Colonic mucosa (tissue), 4 donors: Measurements from ENCODE around the gene ALPG. TPM values are rescaled to one million over a fixed set of nuclear protein-coding genes. Genes with fewer than 3 reads are reported as not detected.
A peak's percentile ranks its signal among the peaks of the same experiment; 100 is the strongest.
"Not testable (repeated sequence)": the region's sequence is repeated elsewhere in the genome, so short reads cannot be mapped to it uniquely, and the experiment has no call there.

Experiments
- DNase-seq: peaks from one replicate; pipeline ENCODE4 v3.0.0-alpha.2; 2020
- H3K27ac ChIP-seq: fragments of 200-600 bp; one replicate; pipeline ENCODE4 v1.8.0; 2021
- H3K27me3 ChIP-seq: fragments of 200-600 bp; one replicate; pipeline ENCODE4 v1.8.0; 2021
- H3K36me3 ChIP-seq: fragments of 200-600 bp; one replicate; pipeline ENCODE4 v1.8.0; 2021
- H3K4me1 ChIP-seq: fragments of 200-600 bp; one replicate; pipeline ENCODE4 v1.8.0; 2021; ENCODE audit warnings: mild to moderate bottlenecking
- H3K4me3 ChIP-seq: fragments of 200-600 bp; one replicate; pipeline ENCODE4 v1.8.0; 2021
- H3K9ac ChIP-seq, 2 donors: one replicate each; pipeline ENCODE4 v1.7.0; 2013; ENCODE audit warnings: control low read depth in 2 of 2, low read depth in 2 of 2, low read length in 2 of 2
- H3K9me3 ChIP-seq: fragments of 200-600 bp; one replicate; pipeline ENCODE4 v1.8.0; 2021
- CTCF ChIP-seq: fragments of 200-600 bp; IDR thresholded peaks from one replicate; pipeline ENCODE4 v1.8.0; 2022; ENCODE audit warnings: antibody characterized with exemption, mild to moderate bottlenecking
- intact Hi-C: fragments of 100-400 bp; cut with DNase I; formaldehyde crosslinking; loops from one replicate; pipeline ENCODE4 v1.14.1; 2022
- total RNA-seq, 2 donors: library from RNA; stranded (reverse); fragmentation: NEBNext Ultra II Directional in 1 of 2; extraction: Animal tissue kit (Norgen Biotek cat#: 25700) in 1 of 2; gene quantifications; one replicate each; pipeline ENCODE4 v1.2.1, GENCODE V29; 2021
- donor health status: healthy.
- donor health status: DM: no; HTN: no; CAD: no.
- donor health status: DM: no; HTN: no; CAD: no.

The ALPG gene
- total RNA-seq, 2 donors from 2014 or later, result 1.7 to 3.3 TPM

GRCh38 chr2:232420463-232421188 is 14.0 kb downstream of the ALPG start:
- Histone ChIP-seq H3K36me3 (no peaks in the 10 kb centered on the region), H3K27ac (no peak overlapping the region), H3K4me3 (peak overlapping the region; percentile 27), H3K9me3 (no peaks in the 10 kb centered on the region), H3K9ac (no peak overlapping the region), H3K4me1 (peaks cover 6% of the 10 kb centered on the region), H3K27me3 (peaks cover 41% of the 10 kb centered on the region)
- intact Hi-C loops, result no loop called here
- TF ChIP-seq CTCF, result no peak
- peak; percentile 59 for DNase-seq

GRCh38 chr2:232421189-232421785 is 14.6 kb downstream of the ALPG start:
- H3K4me3 ChIP-seq, result peak overlapping the region; percentile 27
- intact Hi-C loops, result no loop called here
- DNase-seq, result peak; percentile 42
- H3K36me3 ChIP-seq, result no peaks in the 10 kb centered on the region
- H3K9ac ChIP-seq, result no peak overlapping the region
- H3K27me3 ChIP-seq, result peaks cover 41% of the 10 kb centered on the region
- no peaks in the 10 kb centered on the region for H3K9me3 ChIP-seq
- H3K27ac ChIP-seq, result no peak overlapping the region
- no peak for TF ChIP-seq CTCF
- peaks cover 6% of the 10 kb centered on the region for H3K4me1 ChIP-seq

GRCh38 chr2:232422051-232422450 is 15.4 kb downstream of the ALPG start:
- Histone ChIP-seq H3K9me3 (no peaks in the 10 kb centered on the region), H3K36me3 (no peaks in the 10 kb centered on the region), H3K27me3 (peaks cover 38% of the 10 kb centered on the region), H3K4me1 (peaks cover 6% of the 10 kb centered on the region), H3K27ac (no peak overlapping the region), H3K9ac (no peak overlapping the region), H3K4me3 (no peak overlapping the region)
- intact Hi-C loops, result no loop called here
- TF ChIP-seq CTCF, result no peak
- DNase-seq, result no peak

GRCh38 chr2:232422996-232423395 is 16.4 kb downstream of the ALPG start:
- H3K27ac ChIP-seq, H3K9me3 ChIP-seq, H3K4me1 ChIP-seq, H3K9ac ChIP-seq, intact Hi-C loops, DNase-seq, H3K36me3 ChIP-seq, H3K4me3 ChIP-seq: not testable (repeated sequence)
- H3K27me3 ChIP-seq, result peaks cover 36% of the 10 kb centered on the region

- H3K9ac ChIP-seq, H3K9me3 ChIP-seq, DNase-seq, H3K4me1 ChIP-seq, H3K36me3 ChIP-seq, intact Hi-C loops, H3K27ac ChIP-seq, H3K4me3 ChIP-seq: not testable (repeated sequence)
- peaks cover 32% of the 10 kb centered on the region for H3K27me3 ChIP-seq
Measured at GRCh38 chr2:232423407-232423806, 16.8 kb downstream of the ALPG start.

GRCh38 chr2:232431705-232432590 is 25.3 kb downstream of the ALPG start:
- intact Hi-C loops, result no loop called here

More at GRCh38 chr2:232431705-232432590, 25.3 kb downstream of the ALPG start:
- no peaks in the 10 kb centered on the region for H3K27me3 ChIP-seq
- TF ChIP-seq CTCF, result no peak
- no peaks in the 10 kb centered on the region for H3K4me1 ChIP-seq
- no peak overlapping the region for H3K9ac ChIP-seq
- no peak for DNase-seq
- H3K27ac ChIP-seq, result no peak overlapping the region
- no peak overlapping the region for H3K4me3 ChIP-seq
- H3K36me3 ChIP-seq, result no peaks in the 10 kb centered on the region
- H3K9me3 ChIP-seq, result no peaks in the 10 kb centered on the region
